Transverse colon (tissue), 4 donors: Measurements from ENCODE around the gene TLDC2. TPM values are rescaled to one million over a fixed set of nuclear protein-coding genes. Genes with fewer than 3 reads are reported as not detected.

ENCODE experiments used
- DNase-seq: peaks from one replicate; pipeline ENCODE4 v3.0.0-alpha.2; 2019
- H3K27ac ChIP-seq, 4 donors: fragments of 200-600 bp; sonication (generic); 2 replicates each; pipeline ENCODE4 v1.5.1; 2016 to 2018; ENCODE audit warnings: inconsistent platforms in 4 of 4
- H3K27me3 ChIP-seq: fragments of 200-600 bp; sonication (generic); 2 replicates; pipeline ENCODE4 v1.5.1; 2017; ENCODE audit warnings: inconsistent platforms
- H3K36me3 ChIP-seq, 4 donors: fragments of 200-600 bp; sonication (generic); 2 replicates each; pipeline ENCODE4 v1.5.1; 2017 to 2019; ENCODE audit warnings: inconsistent platforms in 4 of 4
- H3K4me1 ChIP-seq, 4 donors: fragments of 200-600 bp; sonication (generic); 2 replicates each; pipeline ENCODE4 v1.5.1; 2017 to 2020; ENCODE audit warnings: inconsistent platforms in 4 of 4
- H3K4me3 ChIP-seq, 4 donors: fragments of 200-600 bp; sonication (generic); 1 replicate in 1 of 4; 2 replicates in 3 of 4; pipeline versions ENCODE4 v1.5.1 to v1.6.1; 2017 to 2019; ENCODE audit warnings: inconsistent platforms in 4 of 4
- H3K9me3 ChIP-seq, 2 donors: fragments of 200-600 bp; sonication (generic); 2 replicates each; pipeline ENCODE4 v1.5.1; 2017 to 2019; ENCODE audit warnings: inconsistent platforms in 2 of 2
- CTCF ChIP-seq, 5 experiments: fragments of 200-600 bp in 3 of 5; fragments of 450-650 bp in 2 of 5; sonication (generic) in 3 of 5; IDR thresholded peaks; 1 replicate in 2 of 5; 2 replicates in 3 of 5; pipeline ENCODE4 v1.5.1; 2016 to 2017; ENCODE audit warnings: antibody characterized with exemption in 5 of 5, inconsistent platforms in 3 of 5, mild to moderate bottlenecking in 2 of 5, moderate library complexity in 1 of 5
- EP300 ChIP-seq: sonication (generic); formaldehyde crosslinking; IDR thresholded peaks from one replicate; pipeline ENCODE4 v1.6.1; 2017; ENCODE audit warnings: antibody characterized with exemption, low read depth
- POLR2A ChIP-seq: fragments of 450-650 bp; IDR thresholded peaks from one replicate; pipeline ENCODE4 v1.6.1; 2016; ENCODE audit warnings: antibody characterized with exemption, mild to moderate bottlenecking, moderate library complexity
- POLR2AphosphoS5 ChIP-seq, 3 donors: sonication (generic); formaldehyde crosslinking; IDR thresholded peaks; one replicate each; pipeline ENCODE4 v1.6.1; 2016; ENCODE audit warnings: antibody characterized with exemption in 3 of 3
- WGBS, 2 donors: methylation state at CpG; one replicate each; pipeline ENCODE4 v1.1.5; 2018; ENCODE audit warnings: low coverage in 1 of 2; 5-methylcytosine and 5-hydroxymethylcytosine counted together
- in situ Hi-C, 4 donors: fragments of 200-750 bp; cut with MboI; loops; one replicate each; pipeline versions ENCODE4 v1.15.0 to v1.15.1; 2017; ENCODE audit warnings: low sequenced_read_pairs in 3 of 4, low pct_ligation_motif_present in 1 of 4, low pct_unique_long_range_greater_than_20kb in 1 of 4
- intact Hi-C: fragments of 100-400 bp; cut with DNase I; formaldehyde crosslinking; loops from one replicate; pipeline ENCODE4 v1.15.1; 2023; ENCODE audit warnings: low total_unique reads
- total RNA-seq, 4 donors: library from RNA; depleted of rRNA; stranded (reverse); fragments of >200 nt; gene quantifications; one replicate each; pipeline ENCODE4 v1.1.0, GENCODE V29; 2016

The TLDC2 gene
- total RNA-seq, 4 donors from 2014 or later, result 22.9 to 26.1 (median 23.2) TPM

DNA sequence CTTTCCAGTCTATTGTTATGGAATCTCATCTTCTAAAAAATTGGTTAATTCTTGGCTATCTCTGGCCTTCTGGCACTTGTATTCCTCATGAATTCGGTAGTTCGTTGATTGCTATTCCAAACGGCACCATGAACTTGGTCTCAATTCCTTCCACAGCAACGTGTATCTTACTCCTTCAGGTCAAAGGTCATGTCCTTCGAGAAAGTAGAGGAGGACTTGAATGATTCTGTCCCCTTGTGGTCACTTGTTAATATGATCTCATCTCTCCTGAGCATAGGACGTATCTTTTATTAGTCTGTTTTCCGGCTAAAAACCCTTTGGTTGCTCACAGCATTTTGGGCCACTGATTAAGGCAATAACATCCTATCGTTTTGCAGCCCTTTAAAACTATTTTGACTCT, 9.4 kb downstream of the TLDC2 start:
- H3K27me3 ChIP-seq, result no peaks in the 10 kb centered on the region
- H3K4me1 ChIP-seq, result peaks cover 4 to 16% (median 6%) of the 10 kb centered on the region in 4 donors
- peak in 1 of 5 experiments; percentile 30 for TF ChIP-seq CTCF (IDR thresholded peaks at IDR 0.05)
- TF ChIP-seq POLR2AphosphoS5 (IDR thresholded peaks at IDR 0.05), result no peak
- TF ChIP-seq EP300, result no peak
- H3K9me3 ChIP-seq, result no peaks in the 10 kb centered on the region
- DNase-seq, result no peak
- 55 to 62% methylated on average over 8 of the region's 8 CpGs for WGBS, 2 donors
- no peak overlapping the region for H3K27ac ChIP-seq
- no peak overlapping the region for H3K4me3 ChIP-seq
- intact Hi-C loops (loop anchor here (10.0 kb wide), 1 partner anchor 81 kb away; no protein-coding TSS in a partner anchor), in situ Hi-C loops (loop anchor here in 1 of 4 donors (25.0 kb wide), 1 partner anchor 273 kb away; the partner anchor contains the start of gene RAB5IF)
- peaks cover 0 to 7% (median 0%) of the 10 kb centered on the region in 4 donors for H3K36me3 ChIP-seq

DNA sequence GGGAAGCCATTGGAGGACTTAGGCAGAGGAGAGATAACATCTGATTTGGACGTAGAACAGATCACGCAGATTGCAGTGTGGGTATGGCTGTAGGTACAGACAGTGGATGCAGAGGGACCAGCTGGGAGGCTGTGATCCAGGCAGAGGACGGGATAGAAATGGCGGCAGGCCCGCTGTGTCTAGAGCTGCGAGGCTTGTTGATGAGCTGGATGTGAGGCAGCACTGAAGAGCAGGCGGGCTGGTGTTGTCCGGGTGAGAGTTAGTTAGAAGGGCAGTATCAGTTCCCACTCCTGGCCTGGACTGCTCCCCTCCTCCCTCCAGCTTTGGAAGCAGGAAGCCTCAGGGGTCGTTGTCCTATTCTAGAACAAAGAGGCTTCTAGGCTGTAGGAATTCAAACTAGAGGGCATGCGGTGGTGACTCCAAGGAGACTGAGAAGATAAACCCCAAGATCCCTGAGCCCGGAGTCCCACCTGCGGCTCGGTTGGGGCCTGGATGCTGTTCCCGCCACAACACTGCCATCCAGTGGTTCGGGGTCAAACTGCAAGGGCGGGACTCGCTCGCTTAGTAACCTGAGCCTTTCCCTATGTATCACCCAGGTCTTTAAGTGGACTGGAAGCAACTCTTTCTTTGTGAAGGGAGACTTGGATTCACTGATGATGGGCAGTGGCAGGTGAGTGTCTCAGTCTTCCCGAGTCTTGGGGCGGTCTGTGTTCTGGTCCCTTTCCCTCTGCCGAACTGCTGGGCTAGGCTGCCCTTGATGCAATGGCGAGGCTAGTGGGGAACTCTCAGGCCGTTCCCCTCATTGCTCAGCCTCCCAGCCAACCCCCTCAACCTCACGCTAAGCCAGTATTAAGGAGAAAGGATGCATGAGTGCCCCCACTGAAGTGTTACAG, 11.2 kb downstream of the TLDC2 start:
- H3K27ac ChIP-seq, result no peak overlapping the region
- DNase-seq, result peak; percentile 91
- peak; percentile 94 to 97 (median 96) for TF ChIP-seq CTCF (IDR thresholded peaks at IDR 0.05)
- peak in 2 of 3 donors; percentile 22 to 23 for TF ChIP-seq POLR2AphosphoS5 (IDR thresholded peaks at IDR 0.05)
- no peak for TF ChIP-seq POLR2A
- no peak for TF ChIP-seq EP300
- no peak overlapping the region for H3K4me3 ChIP-seq
- 31 to 82% methylated on average over 4 to 24 of the region's 24 CpGs for WGBS, 2 donors
- no peaks in the 10 kb centered on the region for H3K9me3 ChIP-seq
- H3K4me1 ChIP-seq, result peaks cover 4 to 9% (median 6%) of the 10 kb centered on the region in 4 donors
- intact Hi-C loops, result loop anchor here (10.0 kb wide), 1 partner anchor 82 kb away; no protein-coding TSS in a partner anchor
- H3K27me3 ChIP-seq, result no peaks in the 10 kb centered on the region
- in situ Hi-C loops, result loop anchor here in 1 of 4 donors (25.0 kb wide), 1 partner anchor 275 kb away; the partner anchor contains the start of gene RAB5IF
- peaks cover 0 to 13% (median 5%) of the 10 kb centered on the region in 4 donors for H3K36me3 ChIP-seq

DNA sequence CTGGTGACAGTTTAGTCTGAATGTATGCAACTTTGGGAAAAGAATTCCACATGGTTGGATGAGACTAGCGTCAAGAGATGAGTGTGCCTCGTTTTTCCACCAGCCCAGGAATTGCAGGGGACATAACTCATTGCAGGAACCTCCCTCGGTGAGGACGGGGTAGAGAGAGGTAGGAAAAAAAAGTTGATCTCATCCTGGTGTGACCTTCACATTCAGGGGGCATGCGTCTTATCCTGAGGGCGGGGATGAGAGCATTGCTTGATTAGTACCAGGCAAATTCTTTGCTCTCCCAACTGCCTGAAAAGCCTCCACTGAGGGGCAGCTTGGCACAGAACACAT, 11.8 kb downstream of the TLDC2 start:
- Histone ChIP-seq H3K27me3 (no peaks in the 10 kb centered on the region), H3K4me1 (peaks cover 4 to 8% (median 4%) of the 10 kb centered on the region in 4 donors), H3K27ac (no peak overlapping the region), H3K9me3 (no peaks in the 10 kb centered on the region), H3K4me3 (no peak overlapping the region), H3K36me3 (peaks cover 0 to 16% (median 7%) of the 10 kb centered on the region in 4 donors)
- TF ChIP-seq EP300 (no peak), POLR2AphosphoS5 (IDR thresholded peaks at IDR 0.05) (peak in 1 of 3 donors; percentile 13), POLR2A (no peak)
- 53 to 62% methylated on average over 5 to 6 of the region's 6 CpGs for WGBS, 2 donors
- in situ Hi-C loops, result loop anchor here in 1 of 4 donors (25.0 kb wide), 1 partner anchor 275 kb away; the partner anchor contains the start of gene RAB5IF
- no peak for DNase-seq
- intact Hi-C loops, result loop anchor here (10.0 kb wide), 1 partner anchor 83 kb away; no protein-coding TSS in a partner anchor

DNA sequence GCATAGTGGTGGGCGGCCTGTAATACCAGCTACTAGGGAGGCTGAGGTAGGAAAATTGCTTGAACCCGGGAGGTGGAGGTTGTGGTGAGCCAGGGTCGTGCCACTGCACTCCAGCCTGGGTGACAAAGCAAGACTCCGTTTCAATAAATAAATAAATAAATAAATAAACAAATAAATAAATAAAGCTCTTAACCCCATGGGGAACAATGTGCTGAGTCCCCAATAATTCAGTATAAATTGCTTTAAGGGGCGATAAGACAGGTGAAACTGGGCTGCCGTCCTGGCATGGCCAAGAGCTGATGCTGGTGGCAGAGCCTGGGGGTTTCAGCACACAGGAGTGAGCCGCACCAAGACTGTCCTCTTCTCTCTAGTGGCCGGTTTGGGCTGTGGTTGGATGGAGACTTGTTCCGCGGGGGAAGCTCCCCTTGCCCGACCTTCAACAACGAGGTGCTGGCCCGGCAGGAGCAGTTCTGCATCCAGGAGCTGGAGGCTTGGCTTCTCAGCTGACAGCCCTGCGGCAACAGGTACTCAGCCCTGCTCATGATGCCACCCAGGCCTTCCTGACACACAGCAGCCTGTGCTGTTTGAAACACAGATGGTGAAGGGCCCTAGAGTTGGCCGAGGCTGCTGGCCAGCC, 13.1 kb downstream of the TLDC2 start:
- peaks cover 0 to 26% (median 11%) of the 10 kb centered on the region in 4 donors for H3K36me3 ChIP-seq
- peaks cover 4 to 8% (median 4%) of the 10 kb centered on the region in 4 donors for H3K4me1 ChIP-seq
- no peak for TF ChIP-seq POLR2A
- in situ Hi-C loops, result loop anchor here in 1 of 4 donors (25.0 kb wide), 1 partner anchor 277 kb away; the partner anchor contains the start of gene RAB5IF
- no peak for DNase-seq
- no peaks in the 10 kb centered on the region for H3K9me3 ChIP-seq
- 87 to 100% methylated on average over 2 to 15 of the region's 15 CpGs for WGBS, 2 donors
- H3K4me3 ChIP-seq, result no peak overlapping the region
- H3K27ac ChIP-seq, result no peak overlapping the region
- no peaks in the 10 kb centered on the region for H3K27me3 ChIP-seq
- intact Hi-C loops, result loop anchor here (10.0 kb wide), 1 partner anchor 84 kb away; no protein-coding TSS in a partner anchor
